Natural killer cell treated with Interleukin-12 subunit alpha and Interleukin-12 subunit beta and Interleukin-15 and Interleukin-18, amount 100 ng/mL, for 72 hours (primary cell): ENCODE results near the gene WDR20. TPM values are rescaled to one million over a fixed set of nuclear protein-coding genes. Genes with fewer than 3 reads are reported as not detected.

Source experiments
- ATAC-seq, 2 donors: fragments of 150-1000 bp; cut with Tn5 transposase in 1 of 2; sonication (Bioruptor Pico), chemical (Tn5 transposase) in 1 of 2; 2 replicates each; pipeline ENCODE4 v1.10.0; 2021
- DNase-seq: peaks from one replicate; pipeline ENCODE4 v3.0.0; 2022; ENCODE audit warnings: low spot score
- H3K27ac Mint-ChIP-seq, 2 donors: 1 replicate in 1 of 2; 2 replicates in 1 of 2; pipeline ENCODE4 v1.8.0; 2022; ENCODE audit warnings: mixed read lengths in 2 of 2, mild to moderate bottlenecking in 1 of 2, moderate library complexity in 1 of 2
- H3K27me3 Mint-ChIP-seq, 2 donors: 1 replicate in 1 of 2; 2 replicates in 1 of 2; pipeline ENCODE4 v1.8.0; 2022; ENCODE audit warnings: mixed read lengths in 2 of 2
- H3K36me3 Mint-ChIP-seq: one replicate; pipeline ENCODE4 v1.8.0; 2022; ENCODE audit warnings: mixed read lengths
- H3K4me1 Mint-ChIP-seq, 2 donors: 1 replicate in 1 of 2; 2 replicates in 1 of 2; pipeline ENCODE4 v1.8.0; 2022; ENCODE audit warnings: low read depth in 2 of 2, mixed read lengths in 2 of 2, mild to moderate bottlenecking in 1 of 2
- H3K4me3 Mint-ChIP-seq: one replicate; pipeline ENCODE4 v1.8.0; 2022; ENCODE audit warnings: mixed read lengths
- H3K9me3 Mint-ChIP-seq: 2 replicates; pipeline ENCODE4 v1.8.0; 2022; ENCODE audit warnings: mixed read lengths
- total RNA-seq, 2 donors: library from RNA; stranded (reverse); gene quantifications; one replicate each; pipeline ENCODE4 v1.2.3, GENCODE V29; 2022

WDR20 gene
- total RNA-seq, 2 donors from 2014 or later, result 44.9 to 59.3 TPM

DNA sequence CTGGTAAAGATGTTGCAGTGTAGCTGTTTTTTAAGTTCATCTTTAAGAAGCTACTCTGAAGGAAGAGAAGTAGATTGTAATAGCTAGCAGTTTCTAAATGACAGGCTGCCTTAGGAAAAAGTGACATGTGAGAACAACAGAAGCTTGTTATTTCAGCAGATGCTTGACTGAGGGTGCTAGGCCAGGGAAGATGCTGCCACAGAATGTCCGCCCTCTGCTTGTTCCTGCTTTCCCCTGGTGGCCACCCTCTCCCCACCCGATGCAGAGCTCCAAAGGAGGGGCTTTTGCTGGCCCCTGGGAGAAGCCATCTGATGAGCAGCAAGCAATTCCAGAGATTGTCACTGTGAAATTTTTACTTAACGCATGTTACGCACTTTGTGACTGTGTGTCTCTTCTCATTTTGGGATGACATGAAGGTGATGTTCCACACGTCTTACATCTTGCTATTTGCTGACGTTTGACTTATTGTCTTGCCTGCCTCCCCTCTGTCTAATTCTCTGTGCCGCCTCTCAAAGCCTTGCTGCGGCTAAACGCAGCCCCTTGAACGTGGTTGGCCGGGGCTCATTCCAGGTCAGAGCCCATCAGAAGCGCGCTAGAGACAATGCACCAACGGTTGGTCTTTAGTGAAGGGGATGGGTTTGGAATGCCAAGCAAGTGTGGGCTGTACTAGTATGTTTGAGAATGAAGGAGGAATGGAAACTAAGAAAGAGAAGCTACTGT is 44.8 kb downstream of the WDR20 start:
- ATAC-seq, result peak in 1 of 2 donors; percentile 49
- Mint-ChIP-seq H3K27me3 (no peaks in the 10 kb centered on the region), H3K4me3 (no peak overlapping the region), H3K27ac (peak overlapping the region in 1 of 2 donors; percentile 47), H3K4me1 (peaks cover 48 to 51% of the 10 kb centered on the region in 2 donors), H3K9me3 (no peaks in the 10 kb centered on the region), H3K36me3 (no peaks in the 10 kb centered on the region)
- DNase-seq, result no peak

DNA sequence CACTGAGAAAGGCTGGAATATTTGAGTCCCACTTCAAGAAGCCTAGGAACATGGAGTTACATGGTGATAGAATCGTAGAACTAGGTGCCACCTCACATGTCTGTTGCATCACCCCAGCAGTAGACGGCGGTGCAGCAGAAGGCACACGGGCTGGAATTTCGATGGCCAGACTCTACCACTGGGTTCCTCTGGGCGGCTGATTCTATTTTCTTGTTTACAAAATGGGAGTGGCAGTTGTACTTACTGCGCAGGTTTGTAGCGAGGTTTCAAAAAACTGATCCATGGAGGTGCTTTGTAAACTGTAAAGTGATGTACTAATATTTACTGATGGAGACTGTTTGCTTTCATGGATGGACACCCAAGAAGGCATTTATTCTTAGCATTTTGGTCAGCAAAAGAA is 45.7 kb downstream of the WDR20 start:
- Mint-ChIP-seq H3K27ac (no peak overlapping the region), H3K36me3 (no peaks in the 10 kb centered on the region), H3K9me3 (no peaks in the 10 kb centered on the region), H3K27me3 (no peaks in the 10 kb centered on the region), H3K4me3 (no peak overlapping the region), H3K4me1 (peaks cover 49 to 52% of the 10 kb centered on the region in 2 donors)
- DNase-seq (no peak), ATAC-seq (no peak)

DNA sequence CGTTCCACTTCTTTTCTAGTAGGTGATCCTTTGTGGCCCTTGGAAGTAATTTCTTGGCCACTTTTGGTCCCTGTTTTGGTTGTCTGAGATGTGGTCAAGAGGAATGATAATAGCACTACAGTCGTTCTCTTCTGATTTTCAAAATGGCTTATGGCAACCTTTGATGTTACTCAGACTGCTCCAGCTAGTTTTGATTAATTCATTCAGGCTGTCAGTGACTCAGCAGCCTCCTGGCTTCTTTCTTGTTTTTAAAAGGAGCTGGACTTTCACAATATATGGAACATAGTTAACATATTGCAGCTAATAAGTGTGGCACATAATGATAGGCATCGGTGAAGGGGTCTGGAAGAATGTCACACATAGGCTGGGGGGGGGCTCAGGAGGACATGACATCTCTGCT is 47.3 kb downstream of the WDR20 start:
- DNase-seq, result no peak
- H3K27me3 Mint-ChIP-seq, result no peaks in the 10 kb centered on the region
- no peaks in the 10 kb centered on the region for H3K36me3 Mint-ChIP-seq
- H3K4me1 Mint-ChIP-seq, result peaks cover 39 to 45% of the 10 kb centered on the region in 2 donors
- ATAC-seq, result no peak
- peak overlapping the region in 1 of 2 donors; percentile 19 for H3K27ac Mint-ChIP-seq
- no peak overlapping the region for H3K4me3 Mint-ChIP-seq
- H3K9me3 Mint-ChIP-seq, result no peaks in the 10 kb centered on the region

DNA sequence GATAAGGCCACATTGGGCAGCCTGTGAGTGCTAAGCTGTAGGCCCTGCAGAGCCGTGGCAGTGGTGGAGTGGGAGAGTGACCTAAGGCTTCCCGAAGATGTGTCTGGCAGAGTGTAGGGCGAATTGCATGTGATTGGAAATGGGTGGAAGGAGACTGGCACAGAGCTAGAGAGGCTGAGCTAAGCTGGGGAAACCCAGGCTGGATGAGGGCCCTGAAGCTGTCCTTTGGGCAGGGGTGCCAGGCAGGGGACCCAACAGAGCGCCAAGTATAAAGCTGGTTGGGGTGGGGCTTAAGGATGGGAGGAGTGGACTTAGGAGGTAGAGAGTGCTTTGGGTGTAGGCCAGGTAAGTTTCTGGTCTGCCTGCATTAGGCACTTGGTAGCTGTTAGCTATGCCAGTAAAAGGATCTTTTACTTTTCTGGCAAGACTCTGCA is 47.9 kb downstream of the WDR20 start:
- peaks cover 39 to 41% of the 10 kb centered on the region in 2 donors for H3K4me1 Mint-ChIP-seq
- H3K36me3 Mint-ChIP-seq, result no peaks in the 10 kb centered on the region
- no peak overlapping the region for H3K27ac Mint-ChIP-seq
- no peaks in the 10 kb centered on the region for H3K27me3 Mint-ChIP-seq
- H3K4me3 Mint-ChIP-seq, result no peak overlapping the region
- no peak for DNase-seq
- H3K9me3 Mint-ChIP-seq, result no peaks in the 10 kb centered on the region
- ATAC-seq, result no peak

DNA sequence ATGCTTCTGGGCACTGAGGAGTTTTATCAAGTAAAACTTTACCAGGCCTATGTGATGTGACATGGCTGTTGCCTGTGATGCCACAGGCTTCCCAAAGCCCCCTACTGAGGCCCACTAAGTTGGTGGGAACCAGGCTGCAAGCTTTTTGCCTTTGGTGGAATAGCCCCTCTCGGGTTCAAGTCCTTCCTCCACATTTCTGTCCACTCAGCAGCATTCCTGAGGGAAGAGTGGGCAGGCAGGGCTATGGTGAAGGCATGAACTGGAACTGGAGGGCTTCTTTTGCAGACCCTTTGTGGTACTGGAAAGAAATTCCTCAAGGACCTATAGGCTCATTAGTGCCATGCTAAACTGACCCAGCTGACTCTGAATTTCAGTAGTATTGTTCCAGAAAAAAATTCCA is 48.5 kb downstream of the WDR20 start:
- H3K4me3 Mint-ChIP-seq, result no peak overlapping the region
- no peaks in the 10 kb centered on the region for H3K9me3 Mint-ChIP-seq
- no peaks in the 10 kb centered on the region for H3K36me3 Mint-ChIP-seq
- ATAC-seq, result no peak
- peaks cover 35 to 37% of the 10 kb centered on the region in 2 donors for H3K4me1 Mint-ChIP-seq
- H3K27me3 Mint-ChIP-seq, result no peaks in the 10 kb centered on the region
- H3K27ac Mint-ChIP-seq, result no peak overlapping the region
- DNase-seq, result no peak

DNA sequence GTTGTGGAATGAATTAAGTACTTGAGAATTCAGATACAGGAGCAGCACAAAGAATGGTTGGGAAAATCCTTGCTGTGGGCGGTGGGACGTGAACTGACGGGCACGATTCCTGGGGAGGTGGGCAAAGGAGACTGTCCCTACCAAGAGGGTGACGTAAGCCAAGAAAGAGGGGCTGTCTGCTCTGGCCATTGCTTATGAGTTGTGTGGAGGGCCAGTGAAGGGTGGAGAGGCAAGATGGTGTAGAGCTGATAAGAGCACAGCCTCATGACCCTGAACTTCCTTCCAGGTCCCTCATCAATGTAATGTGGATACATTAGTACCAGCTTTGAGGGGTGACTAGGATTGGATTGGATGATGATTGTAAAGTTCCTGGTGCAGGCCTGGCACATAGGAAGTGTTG is 50.2 kb downstream of the WDR20 start:
- Mint-ChIP-seq H3K9me3 (no peaks in the 10 kb centered on the region), H3K27ac (no peak overlapping the region), H3K27me3 (no peaks in the 10 kb centered on the region), H3K4me1 (peaks cover 27 to 31% of the 10 kb centered on the region in 2 donors), H3K36me3 (no peaks in the 10 kb centered on the region), H3K4me3 (no peak overlapping the region)
- DNase-seq (no peak), ATAC-seq (no peak)

DNA sequence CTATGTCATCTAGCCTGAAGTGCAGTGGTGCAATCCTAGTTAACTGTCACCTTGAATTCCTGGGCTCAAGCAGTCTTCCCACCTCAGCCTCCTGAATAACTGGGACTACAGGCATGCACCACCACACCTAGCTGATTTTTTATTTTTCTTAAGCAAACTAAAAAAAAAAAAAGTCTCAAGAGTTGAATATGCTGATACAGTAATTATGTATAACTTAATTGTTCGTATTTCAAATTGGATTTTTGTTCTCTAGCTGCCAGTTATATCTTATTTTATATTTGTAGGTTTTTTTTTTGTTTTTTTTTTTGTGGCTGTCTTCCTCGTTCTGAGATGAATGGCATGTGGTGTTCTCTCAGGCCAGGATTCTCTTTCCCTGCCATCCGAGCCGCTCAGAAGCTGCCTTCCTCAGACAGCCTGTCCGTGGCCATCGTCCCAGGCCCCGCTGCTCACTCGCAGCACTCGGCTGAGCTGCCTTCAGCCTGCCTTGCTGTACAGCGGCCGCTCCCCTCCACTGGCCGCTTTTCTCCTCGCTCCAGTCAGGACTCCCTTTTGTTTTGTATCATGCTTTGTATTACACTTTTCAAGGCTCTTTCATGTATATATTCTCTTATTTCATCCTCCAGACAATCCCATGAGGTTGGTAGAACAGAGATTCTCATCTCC is 53.3 kb downstream of the WDR20 start:
- Mint-ChIP-seq H3K36me3 (peaks cover 13% of the 10 kb centered on the region), H3K9me3 (no peaks in the 10 kb centered on the region), H3K4me3 (no peak overlapping the region), H3K4me1 (peaks cover 23 to 32% of the 10 kb centered on the region in 2 donors), H3K27ac (no peak overlapping the region), H3K27me3 (no peaks in the 10 kb centered on the region)
- DNase-seq (no peak), ATAC-seq (no peak)

DNA sequence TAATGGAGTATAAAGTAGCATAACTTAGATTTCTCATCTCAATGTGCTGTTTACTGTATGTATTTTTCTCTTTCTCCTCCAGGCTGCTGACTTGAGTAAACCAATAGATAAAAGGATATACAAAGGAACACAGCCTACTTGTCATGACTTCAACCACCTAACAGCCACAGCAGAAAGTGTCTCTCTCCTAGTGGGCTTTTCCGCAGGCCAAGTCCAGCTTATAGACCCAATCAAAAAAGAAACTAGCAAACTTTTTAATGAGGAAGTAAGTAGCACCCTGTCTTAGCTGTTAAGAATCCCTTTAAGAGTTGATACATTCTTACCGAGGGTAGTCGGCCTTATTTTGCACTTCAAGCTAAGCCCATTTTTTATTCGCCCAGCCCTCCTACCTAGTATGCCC is 55.2 kb downstream of the WDR20 start:
- Mint-ChIP-seq H3K4me1 (peaks cover 31 to 47% of the 10 kb centered on the region in 2 donors), H3K27ac (no peak overlapping the region), H3K36me3 (peaks cover 13% of the 10 kb centered on the region)

DNA sequence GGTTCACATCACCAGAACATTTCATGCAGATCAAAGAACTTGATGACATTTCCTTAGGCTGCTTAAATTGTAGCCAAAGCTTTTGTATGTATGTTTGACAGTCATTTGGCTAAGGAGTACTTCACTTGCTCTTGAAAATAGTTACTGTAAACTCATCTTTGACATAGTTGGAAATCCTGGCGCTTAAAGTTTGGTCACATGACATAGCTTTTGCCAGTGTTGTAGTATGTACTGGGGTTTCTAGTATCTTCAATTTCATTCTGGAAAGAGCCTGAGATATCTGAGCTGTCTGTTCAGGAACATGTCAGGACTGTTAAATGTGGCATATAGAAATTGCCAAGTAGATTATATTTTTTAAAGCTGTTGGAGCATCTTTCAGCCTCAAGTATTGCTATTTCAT is 55.7 kb downstream of the WDR20 start:
- Mint-ChIP-seq H3K9me3 (no peaks in the 10 kb centered on the region), H3K27me3 (no peaks in the 10 kb centered on the region), H3K27ac (no peak overlapping the region), H3K36me3 (peaks cover 13% of the 10 kb centered on the region), H3K4me1 (peaks cover 35 to 51% of the 10 kb centered on the region in 2 donors), H3K4me3 (no peak overlapping the region)
- DNase-seq (no peak), ATAC-seq (no peak)

More for the DNA sequence above, 55.2 kb downstream of the WDR20 start:
- DNase-seq (no peak), ATAC-seq (no peak)
- Mint-ChIP-seq H3K9me3 (no peaks in the 10 kb centered on the region), H3K4me3 (no peak overlapping the region), H3K27me3 (no peaks in the 10 kb centered on the region)

DNA sequence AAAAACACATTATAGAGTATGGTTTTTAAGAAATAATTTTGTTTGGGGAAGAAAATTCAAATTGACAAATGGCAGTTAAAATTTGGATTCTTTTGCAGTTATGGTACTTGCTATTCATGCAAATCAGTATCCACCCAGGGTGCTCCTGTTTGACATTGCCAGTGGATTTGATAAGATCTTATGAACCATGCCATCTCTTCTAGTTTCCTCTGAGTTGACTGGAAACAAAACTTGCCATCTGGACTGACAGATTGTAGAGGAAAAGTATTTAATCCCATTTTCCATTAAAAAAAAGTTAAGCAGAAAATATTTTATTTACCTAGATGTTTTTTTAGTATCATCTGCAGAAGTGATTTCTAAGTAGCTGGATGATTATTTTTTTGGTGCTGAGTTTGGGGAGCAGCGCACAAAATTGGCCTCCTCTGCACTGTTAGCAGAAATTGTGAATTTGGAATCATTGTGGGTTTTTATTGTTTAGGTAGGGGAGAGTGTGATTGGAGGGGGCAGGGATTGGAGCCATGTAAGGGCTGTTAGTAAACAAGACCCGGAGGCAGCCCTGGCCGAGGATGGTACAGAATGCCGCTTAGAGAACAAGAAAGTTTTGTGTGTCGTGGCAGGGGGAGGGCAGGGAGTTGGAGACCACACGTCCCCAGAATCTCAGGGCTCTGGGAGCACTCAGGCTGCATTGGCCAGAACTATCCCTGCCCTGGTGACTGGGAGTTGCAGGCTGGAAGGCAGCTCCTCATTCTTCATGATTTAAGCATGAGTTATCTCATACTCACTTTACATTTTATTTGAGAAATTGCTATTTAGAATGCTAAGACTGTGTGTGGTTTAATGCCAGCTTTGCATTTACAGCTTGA is 56.6 kb downstream of the WDR20 start:
- Mint-ChIP-seq H3K36me3 (peaks cover 13% of the 10 kb centered on the region), H3K4me1 (peaks cover 40 to 59% of the 10 kb centered on the region in 2 donors), H3K27me3 (no peaks in the 10 kb centered on the region), H3K9me3 (no peaks in the 10 kb centered on the region), H3K27ac (no peak overlapping the region), H3K4me3 (no peak overlapping the region)
- DNase-seq (no peak), ATAC-seq (no peak)

DNA sequence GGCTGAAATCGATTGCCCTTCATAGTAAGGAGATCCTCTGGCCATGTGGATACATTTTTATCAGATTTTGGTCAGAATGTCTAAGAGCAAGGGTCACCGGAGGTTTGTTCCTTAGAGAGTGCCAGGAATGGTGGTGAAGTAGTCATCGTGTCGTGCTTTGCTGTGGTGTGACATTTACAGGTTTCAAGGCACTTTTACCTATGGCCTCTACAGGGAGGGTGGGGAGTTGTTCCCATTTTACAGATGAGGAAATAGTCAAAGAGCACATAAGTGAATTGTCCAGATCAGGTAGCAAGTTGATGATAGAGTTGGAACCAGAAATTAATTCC is 57.2 kb downstream of the WDR20 start:
- H3K9me3 Mint-ChIP-seq, result no peaks in the 10 kb centered on the region
- H3K4me1 Mint-ChIP-seq, result peaks cover 46 to 65% of the 10 kb centered on the region in 2 donors
- H3K27me3 Mint-ChIP-seq, result no peaks in the 10 kb centered on the region
- no peak overlapping the region for H3K4me3 Mint-ChIP-seq
- peaks cover 13% of the 10 kb centered on the region for H3K36me3 Mint-ChIP-seq
- ATAC-seq (no peak), DNase-seq (no peak)
- no peak overlapping the region for H3K27ac Mint-ChIP-seq

DNA sequence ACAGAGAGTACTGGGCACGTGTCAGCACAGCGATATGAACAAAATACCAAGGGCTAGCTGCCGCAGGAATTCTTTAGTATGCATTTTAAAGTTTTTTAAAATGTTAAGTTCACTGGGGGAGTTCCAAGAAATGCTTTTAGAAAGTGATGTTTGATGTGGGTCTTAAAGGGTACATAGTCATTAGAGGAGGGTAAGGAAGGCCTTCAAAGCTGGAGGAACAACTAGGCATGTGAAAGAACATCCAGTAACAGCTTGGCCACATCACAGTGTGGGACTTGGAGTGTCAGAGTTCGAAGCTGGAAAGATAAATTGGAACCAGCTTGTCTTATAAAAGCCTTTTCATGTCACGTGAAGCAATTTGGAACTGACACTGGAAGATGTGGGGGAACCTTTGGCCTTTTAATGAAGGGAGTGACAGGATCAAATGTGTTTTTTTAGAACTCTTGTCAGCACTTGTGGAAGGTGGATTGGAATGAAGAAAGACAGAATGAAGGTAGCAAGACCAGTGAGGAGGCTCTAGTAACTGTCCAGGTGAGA is 57.7 kb downstream of the WDR20 start:
- Mint-ChIP-seq H3K27ac (no peak overlapping the region), H3K36me3 (peaks cover 13% of the 10 kb centered on the region), H3K4me3 (no peak overlapping the region), H3K9me3 (no peaks in the 10 kb centered on the region), H3K4me1 (peaks cover 49 to 68% of the 10 kb centered on the region in 2 donors), H3K27me3 (no peaks in the 10 kb centered on the region)
- DNase-seq (no peak), ATAC-seq (no peak)

DNA sequence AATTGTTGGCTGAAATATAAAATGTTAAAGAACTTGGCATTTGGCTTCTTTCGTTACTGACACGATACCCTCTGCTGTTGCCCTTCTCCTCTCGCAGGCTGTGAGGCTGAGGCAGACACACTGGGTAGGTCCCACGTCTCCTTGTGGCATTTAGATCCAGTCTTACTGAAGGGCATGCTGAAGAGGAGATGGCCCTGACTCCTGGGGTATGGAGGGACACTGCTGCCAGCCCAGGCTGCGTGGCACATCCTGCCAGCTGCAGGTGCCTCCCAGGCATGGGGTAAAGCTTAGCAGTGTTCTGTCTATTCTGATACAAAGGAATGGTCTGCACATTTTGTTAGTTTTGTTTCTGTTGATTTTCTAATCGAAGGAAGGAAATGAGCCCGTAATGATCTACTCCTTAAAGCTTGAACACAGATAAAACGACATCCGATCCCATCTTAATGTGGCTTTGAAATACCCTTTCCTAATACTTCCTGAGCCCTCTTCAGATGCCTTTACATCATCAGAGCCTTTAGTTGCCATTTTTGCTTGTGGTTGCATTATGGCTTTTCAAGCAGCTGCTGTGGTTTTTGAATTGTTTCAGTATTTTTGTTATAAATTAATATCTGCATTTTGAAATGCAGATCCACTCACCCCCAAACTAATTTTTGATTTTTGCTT is 61.1 kb downstream of the WDR20 start:
- Mint-ChIP-seq H3K9me3 (no peaks in the 10 kb centered on the region), H3K4me3 (peak overlapping the region; percentile 43), H3K27me3 (no peaks in the 10 kb centered on the region), H3K36me3 (peaks cover 17% of the 10 kb centered on the region), H3K4me1 (peaks cover 52 to 68% of the 10 kb centered on the region in 2 donors), H3K27ac (peak overlapping the region; percentile 0 to 55)
- DNase-seq (no peak), ATAC-seq (peak in 1 of 2 donors; percentile 43)
